IMR-90 (cell line): ENCODE measurements around the gene PRKN. TPM values are rescaled to one million over a fixed set of nuclear protein-coding genes. Genes with fewer than 3 reads are reported as not detected.

Source experiments
- ATAC-seq: fragments of 200-7000 bp; cut with Tn5 transposase; 2 replicates; pipeline ENCODE4 v1.9.1; 2020; ENCODE audit warnings: low read depth, mild to moderate bottlenecking, moderate library complexity
- BruUV-seq: library from RNA; stranded (reverse); fragments of 400-500 nt; replicated peaks from 2 replicates; lab custom pipeline; 2021; lab: Mats Ljungman, UMichigan
- CTCF ChIA-PET: fragments of 300-600 bp; formaldehyde crosslinking; extraction: SDS; loops from one replicate; lab custom pipeline; 2021; ENCODE audit warnings: antibody characterized with exemption; lab: Yijun Ruan, JAX
- POLR2A ChIA-PET: fragments of 300-600 bp; sonication (Branson Sonifier 250); formaldehyde crosslinking; loops from one replicate; lab custom pipeline; 2022; ENCODE audit warnings: antibody characterized with exemption; ENCODE audit not compliant: unreplicated experiment; lab: Charles Lee
- DNase-seq: peaks from one replicate; pipeline ENCODE4 v3.0.0; 2013
- H2AFZ ChIP-seq: replicated peaks from 2 replicates; pipeline ENCODE3; 2013; ENCODE audit warnings: low read length, mild to moderate bottlenecking; ENCODE audit not compliant: poor library complexity
- H2AK5ac ChIP-seq: 2 replicates; pipeline ENCODE4 v1.6.1; 2013; ENCODE audit warnings: low read depth, low read length, inconsistent platforms
- H2AK9ac ChIP-seq: replicated peaks from 2 replicates; pipeline ENCODE3; 2013; ENCODE audit warnings: mild to moderate bottlenecking, low read depth, low read length, moderate library complexity; ENCODE audit not compliant: poor library complexity
- H2BK120ac ChIP-seq: 2 replicates; pipeline ENCODE4 v1.6.1; 2013; ENCODE audit warnings: low read depth, low read length, inconsistent platforms
- H2BK15ac ChIP-seq: 3 replicates; pipeline ENCODE4 v1.6.1; 2013; ENCODE audit warnings: low read depth, low read length, inconsistent platforms
- H2BK20ac ChIP-seq: 2 replicates; pipeline ENCODE4 v1.6.1; 2013; ENCODE audit warnings: low read depth, mild to moderate bottlenecking, inconsistent platforms, low read length, moderate library complexity
- H2BK5ac ChIP-seq: 2 replicates; pipeline ENCODE4 v1.6.1; 2013; ENCODE audit warnings: mild to moderate bottlenecking, low read depth, low read length, inconsistent platforms; ENCODE audit not compliant: poor library complexity, severe bottlenecking
- H3K14ac ChIP-seq: replicated peaks from 2 replicates; pipeline ENCODE4 v1.6.1; 2013; ENCODE audit warnings: low read depth, low read length, inconsistent platforms
- H3K18ac ChIP-seq: 2 replicates; pipeline ENCODE4 v1.6.1; 2013; ENCODE audit warnings: low read depth, low read length, control low read depth
- H3K23ac ChIP-seq: 2 replicates; pipeline ENCODE4 v1.6.1; 2013; ENCODE audit warnings: low read depth, low read length, inconsistent platforms
- H3K27ac ChIP-seq: 2 replicates; pipeline ENCODE4 v1.5.1; 2013; ENCODE audit warnings: mild to moderate bottlenecking, control low read depth, low read length; ENCODE audit not compliant: insufficient read depth
- H3K27me3 ChIP-seq: 2 replicates; pipeline ENCODE4 v1.6.1; 2013; ENCODE audit warnings: low read length; ENCODE audit not compliant: control insufficient read depth, insufficient read depth
- H3K36me3 ChIP-seq: 2 replicates; pipeline ENCODE4 v1.6.1; 2013; ENCODE audit warnings: low read length, mixed read lengths; ENCODE audit not compliant: control insufficient read depth, insufficient read depth
- H3K4ac ChIP-seq: 2 replicates; pipeline ENCODE4 v1.6.1; 2013; ENCODE audit warnings: low read depth, low read length, inconsistent platforms
- H3K4me1 ChIP-seq: 2 replicates; pipeline ENCODE4 v1.6.1; 2013; ENCODE audit warnings: low read length, mixed read lengths; ENCODE audit not compliant: control insufficient read depth, insufficient read depth
- H3K4me2 ChIP-seq: 2 replicates; pipeline ENCODE4 v1.6.1; 2013; ENCODE audit warnings: low read depth, mild to moderate bottlenecking, control low read depth, low read length, moderate library complexity
- H3K4me3 ChIP-seq: 2 replicates; pipeline ENCODE4 v1.5.1; 2013; ENCODE audit warnings: low read depth, mild to moderate bottlenecking, control low read depth, low read length, moderate library complexity; ENCODE audit not compliant: insufficient read depth
- H3K56ac ChIP-seq: 2 replicates; pipeline ENCODE4 v1.6.1; 2013; ENCODE audit warnings: low read length, inconsistent platforms; ENCODE audit not compliant: insufficient read depth; ENCODE audit errors: extremely low read depth
- H3K79me1 ChIP-seq, 2 experiments: 2 replicates each; pipeline ENCODE4 v1.6.1; 2013; ENCODE audit warnings: low read length in 2 of 2, inconsistent platforms in 1 of 2, low read depth in 1 of 2
- H3K9ac ChIP-seq: 2 replicates; pipeline ENCODE4 v1.6.1; 2013; ENCODE audit warnings: low read depth, low read length, control low read depth
- H3K9me1 ChIP-seq: 2 replicates; pipeline ENCODE4 v1.6.1; 2013; ENCODE audit warnings: low read length, inconsistent platforms; ENCODE audit not compliant: insufficient read depth
- H3K9me3 ChIP-seq: 2 replicates; pipeline ENCODE4 v1.6.1; 2013; ENCODE audit warnings: low read length; ENCODE audit not compliant: control insufficient read depth, insufficient read depth
- H4K20me1 ChIP-seq: 2 replicates; pipeline ENCODE4 v1.6.1; 2013; ENCODE audit warnings: low read length, inconsistent platforms; ENCODE audit not compliant: insufficient read depth
- H4K5ac ChIP-seq: 2 replicates; pipeline ENCODE4 v1.6.1; 2013; ENCODE audit warnings: mild to moderate bottlenecking, low read depth, low read length, control low read depth
- H4K8ac ChIP-seq, 2 experiments: 2 replicates each; pipeline ENCODE4 v1.6.1; 2013; ENCODE audit warnings: low read depth in 2 of 2, low read length in 2 of 2, control low read depth in 1 of 2, inconsistent platforms in 1 of 2
- H4K91ac ChIP-seq: 2 replicates; pipeline ENCODE4 v1.6.1; 2013; ENCODE audit warnings: low read depth, low read length, inconsistent platforms; ENCODE audit not compliant: insufficient read depth
- CTCF ChIP-seq: conservative IDR thresholded peaks from 2 replicates; pipeline ENCODE4 v1.5.1; 2012; ENCODE audit warnings: mild to moderate bottlenecking, low read depth, low read length, improper control_type of control experiment
- ELK1 ChIP-seq: fragments of 150-350 bp; IDR thresholded peaks from 2 replicates; pipeline ENCODE4 v1.6.1; 2016; ENCODE audit warnings: low read depth, mild to moderate bottlenecking, low read length, moderate library complexity, borderline replicate concordance
- NFE2L2 ChIP-seq: fragments of 150-350 bp; IDR thresholded peaks from 2 replicates; pipeline ENCODE4 v1.6.1; 2016; ENCODE audit warnings: low read depth, mild to moderate bottlenecking, low read length
- POLR2A ChIP-seq: IDR thresholded peaks from 2 replicates; pipeline ENCODE4 v1.6.1; 2012; ENCODE audit warnings: mild to moderate bottlenecking, low read depth, low read length
- RAD21 ChIP-seq: IDR thresholded peaks from 2 replicates; pipeline ENCODE4 v1.6.1; 2012; ENCODE audit warnings: low read length, improper control_type of control experiment
- RCOR1 ChIP-seq: IDR thresholded peaks from 2 replicates; pipeline ENCODE4 v1.6.1; 2012; ENCODE audit warnings: mild to moderate bottlenecking, low read length, improper control_type of control experiment; ENCODE audit not compliant: insufficient replicate concordance
- SMC3 ChIP-seq: fragments of 150-350 bp; IDR thresholded peaks from 2 replicates; pipeline ENCODE4 v1.6.1; 2016; ENCODE audit warnings: low read depth, mild to moderate bottlenecking, antibody characterized with exemption, low read length, moderate library complexity
- USF2 ChIP-seq: fragments of 150-350 bp; IDR thresholded peaks from 2 replicates; pipeline ENCODE4 v1.6.1; 2017; ENCODE audit warnings: mild to moderate bottlenecking, antibody characterized with exemption, low read length, low read depth
- WGBS, 2 experiments: methylation state at CpG; one replicate each; pipeline versions ENCODE4 v1.1.5 to v1.1.7; 2013; ENCODE audit warnings: missing lambda C conversion rate in 2 of 2; ENCODE audit not compliant: insufficient read length in 1 of 2; ENCODE audit errors: extremely low coverage in 2 of 2; 5-methylcytosine and 5-hydroxymethylcytosine counted together
- dilution Hi-C: fragments of 300-500 bp; cut with HindIII; formaldehyde crosslinking; loops from one replicate; pipeline ENCODE4 v1.14.3; 2018; ENCODE audit warnings: low sequenced_read_pairs; ENCODE audit not compliant: unreplicated experiment
- in situ Hi-C: fragments of 300-500 bp; cut with MboI; formaldehyde crosslinking; loops from 3 replicates; pipeline ENCODE4 v1.14.3; 2019; ENCODE audit warnings: low sequenced_read_pairs, inconsistent platforms, mixed read lengths
- intact Hi-C: fragments of 100-400 bp; cut with micrococcal nuclease; formaldehyde crosslinking; loops from 2 replicates; pipeline ENCODE4 v1.10.0; 2022
- polyA plus RNA-seq, 3 experiments: library from polyadenylated mRNA; depleted of rRNA; stranded (reverse); fragments of >200 nt; gene quantifications; 2 replicates each; pipeline ENCODE4 v1.2.3, GENCODE V29; 2012; ENCODE audit warnings: low replicate concordance in 1 of 3
- total RNA-seq: library from RNA; depleted of rRNA; stranded (reverse); fragments of >200 nt; gene quantifications from 2 replicates; pipeline ENCODE4 v1.2.3, GENCODE V29; 2012

Gene PRKN
- total and polyA plus RNA-seq, 2 of the 4 experiments (the other 2 are of a cell fraction): 0.15 to 0.18 TPM

- H2BK15ac ChIP-seq: no peak overlapping the region
- H3K36me3 ChIP-seq: no peaks in the 10 kb centered on the region
- no peak overlapping the region for H2AK5ac ChIP-seq
- H3K27ac ChIP-seq: no peak overlapping the region
- no peak overlapping the region for H2BK5ac ChIP-seq
- H3K9me1 ChIP-seq: no peaks in the 10 kb centered on the region
- H3K56ac ChIP-seq: no peak overlapping the region
- DNase-seq: no peak
- no peak overlapping the region for H2AK9ac ChIP-seq
- H3K14ac ChIP-seq: no peak overlapping the region
- WGBS, 2 experiments: no CpG with 5 or more reads among the region's 4 CpGs
- BruUV-seq: no TSS peak
- no peak overlapping the region for H3K9ac ChIP-seq
- intact Hi-C loops (no loop called here), dilution Hi-C loops (no loop called here), in situ Hi-C loops (no loop called here)
- H4K20me1 ChIP-seq: no peaks in the 10 kb centered on the region
- H3K9me3 ChIP-seq: peaks cover 15% of the 10 kb centered on the region
- TF ChIP-seq RAD21 (no peak), RCOR1 (no peak), POLR2A (no peak), USF2 (no peak), NFE2L2 (no peak), ELK1 (no peak), SMC3 (no peak), CTCF (no peak)
- no peak overlapping the region for H2BK120ac ChIP-seq
- H3K4me3 ChIP-seq: no peak overlapping the region
- H2BK20ac ChIP-seq: no peak overlapping the region
- H2AFZ ChIP-seq: no peak overlapping the region
- no peak overlapping the region for H4K5ac ChIP-seq
- ATAC-seq: no peak
- no peak overlapping the region for H4K91ac ChIP-seq
- H3K4me2 ChIP-seq: no peak overlapping the region
- H3K4me1 ChIP-seq: no peaks in the 10 kb centered on the region
- no peaks in the 10 kb centered on the region for H3K27me3 ChIP-seq
- H4K8ac ChIP-seq: no peak overlapping the region
- H3K79me1 ChIP-seq: no peaks in the 10 kb centered on the region
- ChIA-PET CTCF (no interaction called here), POLR2A (no interaction called here)
- H3K23ac ChIP-seq: no peak overlapping the region
- H3K4ac ChIP-seq: no peak overlapping the region
- H3K18ac ChIP-seq: no peak overlapping the region
These were observed 306.6 kb downstream of the PRKN start for GRCh38 chr6:162421004-162421403.
